Raji (cell line): ENCODE measurements around the gene PIP5K1B.

ENCODE experiments used
- POLR2A ChIP-seq: IDR thresholded peaks from 2 replicates; pipeline ENCODE4 v1.6.1; 2011; ENCODE audit warnings: low read depth, low read length, control low read depth; ENCODE audit not compliant: insufficient read depth

The PIP5K1B gene

DNA sequence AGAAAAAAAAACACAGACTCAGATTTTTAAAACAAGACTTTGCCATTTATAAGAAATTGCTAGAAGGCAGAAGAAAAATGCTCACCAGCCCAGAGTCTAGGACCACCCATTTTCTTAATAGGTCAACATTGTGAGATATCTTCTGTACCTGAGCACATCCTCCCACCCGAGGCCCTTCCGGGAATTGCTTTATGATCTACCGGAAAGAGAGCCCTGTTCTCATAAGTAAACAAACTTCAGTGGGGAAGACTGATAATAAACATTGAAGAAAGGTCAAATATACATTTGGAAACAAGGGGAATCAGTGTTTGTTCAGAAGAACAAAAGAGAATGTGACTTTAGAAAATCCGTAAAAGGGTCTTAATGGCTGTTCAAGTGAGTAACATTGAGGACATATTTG lies 264.5 kb downstream of the PIP5K1B start:
- no peak for TF ChIP-seq POLR2A

DNA sequence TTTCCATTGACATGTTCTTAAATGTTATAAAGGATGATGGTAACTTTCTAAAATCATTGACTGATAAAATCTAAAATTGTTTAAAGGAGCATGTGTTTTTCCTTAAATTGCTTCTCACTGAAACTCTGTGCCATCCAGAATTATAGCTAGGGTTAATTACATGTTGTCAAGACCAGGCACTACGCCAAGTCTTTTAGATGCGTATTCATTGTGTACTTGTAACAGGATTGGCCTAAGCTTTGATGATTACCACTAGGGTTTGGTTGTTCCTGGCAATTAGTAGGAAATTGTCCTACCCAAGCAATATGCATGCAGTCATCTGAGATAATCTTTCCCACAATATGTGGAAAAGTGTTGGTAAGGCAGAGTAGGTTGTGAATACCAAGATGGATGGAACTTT lies 265.1 kb downstream of the PIP5K1B start:
- no peak for TF ChIP-seq POLR2A

DNA sequence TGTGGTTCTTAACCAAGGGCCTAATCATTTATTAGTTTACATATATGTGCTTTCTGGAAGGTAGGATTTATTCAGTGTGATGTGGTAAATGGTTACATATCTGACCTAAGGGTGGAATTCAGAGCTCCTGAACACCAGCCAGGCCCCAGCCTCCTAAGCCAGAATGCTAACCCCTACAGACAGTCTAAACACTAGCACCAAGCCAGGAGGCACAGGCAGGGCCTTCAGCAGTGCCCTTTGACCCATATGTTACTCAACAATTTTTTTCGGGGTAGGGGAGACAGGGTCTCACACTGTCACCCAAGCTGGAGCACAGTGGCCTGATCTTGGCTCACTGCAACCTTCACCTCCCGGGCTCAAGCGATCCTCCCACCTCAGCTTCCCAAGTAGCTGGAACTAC lies 268.6 kb downstream of the PIP5K1B start:
- TF ChIP-seq POLR2A = no peak

DNA sequence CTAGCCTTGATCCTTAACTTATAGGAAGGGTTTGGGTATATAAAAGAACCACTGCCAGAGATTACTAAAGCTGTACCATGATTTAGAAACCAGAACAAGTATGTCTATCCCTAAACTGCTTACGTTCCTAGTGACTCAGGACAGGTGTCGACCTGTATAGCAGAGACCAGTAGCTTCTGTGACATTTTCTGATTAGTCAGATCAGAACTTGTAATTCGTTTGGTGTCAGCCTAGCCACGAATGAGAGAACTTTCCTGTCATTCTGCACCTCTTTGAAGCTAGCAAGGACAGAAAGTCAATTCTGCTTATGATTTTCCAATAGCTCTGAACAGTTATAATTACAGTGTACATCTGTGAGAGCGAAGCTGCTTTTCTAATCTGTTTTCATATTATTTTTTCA lies 269.4 kb downstream of the PIP5K1B start:
- TF ChIP-seq POLR2A = no peak

DNA sequence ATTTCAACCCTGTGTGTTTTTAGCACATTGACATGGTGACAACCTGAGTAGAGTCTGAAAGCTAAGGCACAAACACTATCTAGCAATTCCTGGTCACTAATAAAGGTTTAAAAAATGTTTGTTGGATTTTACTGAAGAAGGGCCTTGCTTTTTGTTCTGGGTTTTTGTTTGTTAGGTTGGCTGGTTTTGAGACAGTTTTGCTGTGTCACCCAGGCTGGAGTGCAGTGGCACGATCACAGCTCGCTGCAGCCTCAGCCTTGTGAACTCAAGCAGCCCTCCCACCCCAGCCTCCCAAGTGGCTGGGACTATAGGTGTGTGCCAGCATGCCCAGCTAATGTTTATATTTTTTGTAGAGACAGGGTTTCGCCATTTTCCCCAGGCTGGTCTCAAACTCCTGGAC lies 269.9 kb downstream of the PIP5K1B start:
- no peak for TF ChIP-seq POLR2A

DNA sequence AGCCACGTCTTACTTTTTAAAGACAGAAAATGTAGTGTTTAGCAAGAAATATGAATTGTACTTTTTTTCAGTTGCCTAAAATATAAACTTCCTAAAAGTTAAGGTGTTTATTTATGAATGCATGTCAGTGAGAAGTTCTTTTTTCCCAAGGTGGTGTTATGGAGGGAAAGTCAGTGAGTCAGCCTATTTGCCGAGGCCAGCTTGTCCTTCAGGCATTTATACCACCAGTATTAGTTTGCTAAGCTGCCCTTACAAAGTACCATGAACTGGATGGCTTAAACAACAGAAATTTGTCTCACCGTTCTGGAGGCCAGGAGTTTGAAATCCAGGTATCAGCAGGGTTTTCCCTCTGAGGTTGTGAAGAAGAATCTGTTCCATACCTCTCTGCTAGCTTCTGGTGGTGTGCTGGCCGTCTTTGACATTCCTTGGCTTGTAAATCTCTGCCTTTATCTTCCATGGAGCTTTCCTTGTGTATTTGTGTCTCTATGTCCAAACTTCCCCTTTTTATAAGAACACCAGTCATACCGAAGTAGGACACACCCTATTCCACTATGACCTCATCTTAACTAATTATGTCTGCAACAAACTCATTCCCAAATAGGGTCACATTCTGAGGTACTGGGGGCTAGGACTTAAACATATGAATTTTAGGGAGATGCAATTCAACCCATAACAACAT lies 270.5 kb downstream of the PIP5K1B start:
- no peak for TF ChIP-seq POLR2A

DNA sequence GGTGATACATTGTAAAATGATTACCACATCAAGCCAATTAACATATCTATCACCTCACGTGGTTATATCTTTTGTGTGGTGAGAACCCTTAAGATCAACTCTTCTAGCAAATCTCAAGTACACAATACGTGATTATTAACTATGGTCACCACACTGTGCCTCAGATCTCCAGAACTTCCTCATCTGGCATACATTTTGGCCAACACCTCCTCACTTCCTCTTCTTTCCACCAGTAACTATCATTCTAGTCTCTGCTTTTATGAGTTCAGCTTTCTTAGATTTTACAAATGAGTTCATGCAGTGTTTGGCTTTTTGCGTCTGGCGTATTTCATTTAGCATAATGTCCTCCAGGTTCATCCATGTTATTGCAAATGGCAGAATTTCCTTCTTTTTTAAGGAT lies 273.0 kb downstream of the PIP5K1B start:
- TF ChIP-seq POLR2A = no peak

DNA sequence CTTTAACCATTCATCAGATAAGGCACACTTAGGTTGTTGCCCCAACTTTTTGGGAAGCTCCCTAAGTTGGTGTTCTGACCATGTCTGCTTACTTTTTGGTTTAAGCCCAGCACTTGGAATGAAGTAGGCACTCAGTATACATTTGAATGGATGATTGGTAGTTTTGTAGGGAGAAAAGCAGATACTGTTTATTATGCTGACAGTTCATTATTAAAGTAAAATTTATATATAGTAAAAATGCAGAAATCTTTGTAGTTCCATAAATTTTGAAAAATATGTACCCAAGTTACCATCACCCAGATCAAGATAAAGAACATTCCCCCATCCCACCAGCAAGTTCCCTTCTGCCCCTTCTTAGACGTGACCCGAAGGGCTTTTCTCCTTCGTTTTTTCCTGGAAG lies 273.5 kb downstream of the PIP5K1B start:
- no peak for TF ChIP-seq POLR2A

DNA sequence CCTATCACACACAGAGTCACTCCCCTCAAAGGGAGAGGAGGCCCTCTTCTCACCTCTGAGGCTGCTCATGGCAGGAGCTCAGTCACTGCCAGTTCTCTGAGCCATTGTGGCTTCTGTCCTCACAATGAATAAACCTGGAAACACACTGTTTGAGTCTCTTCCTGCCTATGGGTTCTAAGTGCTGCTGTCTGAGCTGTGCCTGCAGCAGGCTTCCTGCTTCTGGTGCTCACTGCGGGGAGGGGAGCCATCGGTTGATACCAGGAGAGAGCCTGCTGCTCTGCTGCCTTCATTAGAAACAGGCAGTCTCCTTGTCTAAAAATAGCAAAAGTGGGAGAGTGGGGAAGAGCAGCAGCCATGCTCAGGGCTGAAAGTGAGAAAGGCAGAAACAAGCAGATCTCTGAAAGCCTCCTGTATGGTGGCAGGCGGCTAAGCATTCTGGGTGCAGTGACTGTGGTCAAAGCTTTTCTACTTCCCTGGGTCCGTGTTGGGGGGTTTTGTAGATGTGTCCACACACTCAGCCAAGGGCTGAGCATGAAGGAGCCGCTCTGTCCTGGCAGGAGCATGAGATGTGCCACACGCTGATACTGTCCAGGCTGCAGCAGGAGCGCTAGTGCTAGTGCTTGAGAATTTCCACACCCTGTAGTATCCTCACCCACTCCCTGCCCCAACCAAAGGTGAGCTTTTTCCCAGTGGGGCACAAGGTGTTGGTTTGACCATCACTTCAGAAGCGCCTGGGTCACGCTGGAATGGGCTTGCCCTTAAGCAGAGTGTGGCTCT lies 274.7 kb downstream of the PIP5K1B start:
- TF ChIP-seq POLR2A = no peak

DNA sequence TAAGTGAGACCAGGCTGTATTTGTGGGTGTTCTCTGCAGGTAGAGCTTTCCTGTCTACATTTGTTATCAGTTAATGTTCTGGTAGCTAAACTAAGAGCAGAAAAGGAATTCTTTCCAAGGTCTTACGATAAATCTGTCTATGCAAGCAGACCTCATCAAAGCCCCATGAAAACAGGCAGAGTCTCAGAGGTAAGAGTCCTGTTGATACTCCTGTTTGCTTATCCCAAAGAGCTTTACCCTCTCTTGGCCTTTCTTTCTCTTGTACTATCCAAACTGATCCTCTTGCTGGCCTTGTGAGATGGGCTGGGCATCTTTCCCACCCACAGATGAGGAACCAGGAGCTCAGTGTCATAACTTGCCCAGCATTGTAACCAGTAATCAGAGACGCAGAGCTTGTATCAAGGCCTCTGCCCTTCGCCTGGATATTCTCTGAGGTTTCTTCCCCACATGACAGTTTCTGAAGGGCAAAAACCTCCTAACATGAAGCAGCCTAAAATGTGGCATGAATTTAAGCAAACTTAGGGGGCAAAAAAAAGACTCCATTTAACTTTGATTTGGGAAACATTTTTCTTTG lies 275.4 kb downstream of the PIP5K1B start:
- TF ChIP-seq POLR2A = no peak

DNA sequence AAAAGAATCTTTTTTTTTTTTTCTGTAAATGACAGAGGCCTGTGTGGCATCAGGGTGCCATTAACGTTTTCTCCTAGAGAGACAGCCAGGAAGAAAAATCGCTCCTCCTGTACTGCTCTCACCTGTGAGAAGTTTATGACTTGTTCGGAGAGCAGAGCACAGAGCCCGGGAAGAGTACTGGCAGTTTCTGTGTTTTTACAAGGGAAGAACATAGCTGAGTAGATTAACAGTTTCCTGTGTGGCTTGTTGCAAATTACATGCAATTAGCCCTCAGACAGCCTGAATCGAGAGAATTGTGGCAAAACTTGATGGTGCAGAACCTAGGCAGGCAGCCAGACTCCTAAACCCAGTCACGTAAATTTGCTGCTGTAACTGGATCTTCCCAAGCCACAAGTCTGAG lies 276.7 kb downstream of the PIP5K1B start:
- TF ChIP-seq POLR2A = no peak

DNA sequence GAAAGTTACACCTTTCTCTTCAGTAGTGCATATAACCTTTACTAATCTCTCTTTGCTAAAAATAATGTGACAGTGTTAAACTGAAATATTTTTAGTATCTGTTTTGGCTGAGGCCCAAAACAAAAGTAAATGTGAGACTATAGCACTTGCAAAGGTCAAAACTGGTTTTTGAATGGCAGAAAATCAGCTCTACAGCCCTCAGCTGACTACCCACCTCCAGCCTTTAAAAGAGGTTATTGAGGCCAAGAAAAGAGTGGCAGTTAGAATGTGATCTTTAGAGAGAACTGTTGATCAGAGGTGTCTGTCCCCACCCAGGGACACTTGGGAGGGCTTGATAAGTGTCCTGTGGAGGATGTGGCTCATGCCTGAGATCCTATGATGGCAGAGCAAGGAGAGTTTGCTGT lies 278.0 kb downstream of the PIP5K1B start:
- no peak for TF ChIP-seq POLR2A

DNA sequence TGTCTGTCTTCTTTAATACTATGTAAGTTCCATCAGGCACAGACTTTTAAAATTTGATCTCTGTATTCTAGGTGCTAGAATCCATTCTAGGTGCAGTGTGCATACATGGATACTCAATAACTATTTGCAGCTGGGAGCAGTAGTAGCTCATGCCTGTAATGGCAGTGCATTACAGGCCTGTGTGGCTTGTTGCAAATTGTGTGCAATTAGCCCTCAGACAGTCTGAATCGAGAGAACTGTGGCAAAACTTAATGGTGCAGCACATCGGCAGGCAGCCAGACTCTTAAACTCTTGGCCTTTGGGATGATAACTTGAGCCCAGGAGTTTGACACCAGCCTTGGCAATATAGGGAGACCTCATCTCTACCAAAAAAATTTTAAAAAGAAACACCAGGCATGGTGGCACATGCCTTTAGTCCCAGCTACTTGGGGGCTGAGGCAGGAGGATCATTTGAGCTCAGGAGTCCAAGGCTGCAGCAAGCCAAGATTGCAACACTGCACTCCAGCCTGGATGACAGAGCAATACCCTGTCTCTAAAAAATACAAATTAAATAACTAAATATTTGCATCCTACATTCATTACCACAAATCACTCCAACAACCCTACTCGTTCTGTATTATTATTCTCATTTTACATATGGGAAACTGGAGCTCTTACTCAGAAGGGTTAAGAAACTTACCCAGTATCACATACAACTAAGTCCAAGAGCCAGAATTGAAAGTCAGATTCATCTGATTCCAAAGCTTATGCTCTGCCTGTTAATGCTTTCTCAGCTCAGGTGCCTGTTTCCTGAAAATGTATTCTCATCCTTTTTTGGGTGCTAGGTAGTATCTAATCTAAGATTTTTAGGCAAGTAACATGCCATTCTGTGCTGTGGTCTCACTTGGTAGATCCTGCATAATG lies 278.7 kb downstream of the PIP5K1B start:
- no peak for TF ChIP-seq POLR2A

DNA sequence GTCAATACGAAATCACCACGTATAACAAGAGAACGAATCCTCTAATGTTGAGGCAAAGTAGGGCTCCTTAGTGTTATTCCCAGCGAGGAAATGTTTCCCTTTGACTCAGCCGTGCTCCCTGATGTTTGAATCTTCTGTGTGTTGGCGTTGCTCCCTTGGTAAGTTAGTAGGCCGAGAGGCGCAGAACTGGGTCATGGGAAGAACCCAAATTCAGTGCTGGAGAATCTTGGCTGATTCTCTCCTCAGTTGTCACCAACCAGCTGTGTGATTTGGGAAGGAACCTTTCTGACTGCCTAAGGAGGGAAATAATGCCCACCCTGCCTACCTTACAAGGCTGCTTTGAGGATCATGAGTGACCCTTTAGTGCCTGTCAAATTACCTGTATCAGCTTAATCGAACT lies 286.4 kb downstream of the PIP5K1B start:
- TF ChIP-seq POLR2A = no peak

DNA sequence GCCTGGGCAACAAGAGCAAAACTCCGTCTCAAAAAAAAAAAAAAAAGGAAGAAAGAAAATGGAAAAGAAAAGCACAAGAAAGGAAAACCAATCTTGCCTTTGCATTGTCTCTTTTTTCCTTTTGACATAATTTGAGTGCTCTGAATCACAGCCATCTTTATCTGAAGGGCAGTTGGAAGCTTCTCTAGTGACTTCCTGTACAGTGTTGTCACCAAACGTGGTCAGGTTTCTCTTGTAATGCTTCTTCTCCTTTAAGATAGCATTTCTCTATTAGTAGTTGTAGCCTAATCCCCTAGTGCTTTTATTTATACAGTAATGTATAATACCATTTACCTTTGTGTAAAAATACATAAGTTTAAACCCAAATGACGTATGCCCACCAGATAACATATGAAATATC lies 290.7 kb downstream of the PIP5K1B start:
- no peak for TF ChIP-seq POLR2A
